ENCODE results near the gene INCA1.

GRCh38 chr17:5024604-5025003, 27.3 kb upstream of the INCA1 start:
- TF ChIP-seq GATA2 (IDR thresholded peaks at IDR 0.05; ENCODE audit: low read depth, low read length) = no peak
- no peak for TF ChIP-seq GATA3 (IDR thresholded peaks at IDR 0.05; ENCODE audit: low read depth, low read length)

All from SH-SY5Y (cell line).